ENCODE results near the gene PRMT5.
A peak's percentile ranks its signal among the peaks of the same experiment; 100 is the strongest.

PRMT5 gene

DNA sequence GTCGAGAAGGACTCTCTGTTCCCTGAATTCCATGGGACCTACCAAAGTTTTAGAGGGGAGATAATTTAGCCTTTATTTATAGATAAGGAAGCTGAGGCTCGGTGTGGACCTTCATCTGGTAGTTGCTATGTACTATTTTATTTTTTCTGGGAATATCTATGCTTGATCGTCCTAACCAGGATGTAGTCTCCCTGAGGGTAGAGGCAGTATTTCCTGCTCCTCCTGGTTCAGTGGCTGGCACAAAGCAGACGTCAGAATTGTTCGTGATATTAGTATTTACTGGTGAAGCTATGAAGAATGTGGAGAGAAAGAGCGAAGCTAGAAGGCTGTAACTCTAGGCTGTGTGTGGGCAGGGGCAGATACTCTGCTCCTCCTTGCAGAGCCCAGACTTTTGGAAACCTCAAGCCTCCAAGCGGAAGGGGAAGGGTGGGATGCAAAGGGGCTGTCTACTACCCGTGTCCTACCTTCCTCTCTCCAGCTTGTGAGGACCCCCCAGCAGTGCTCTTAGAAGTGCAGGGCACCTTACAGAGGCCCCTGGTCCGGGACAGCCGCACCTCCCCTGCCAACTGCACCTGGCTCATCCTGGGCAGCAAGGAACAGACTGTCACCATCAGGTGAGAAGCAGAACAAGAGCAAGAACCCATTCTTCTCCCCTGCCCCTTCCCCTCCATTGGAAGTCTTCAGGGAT lies 56.2 kb downstream of the PRMT5 start:
- peak; percentile 31 for DNase-seq

DNA sequence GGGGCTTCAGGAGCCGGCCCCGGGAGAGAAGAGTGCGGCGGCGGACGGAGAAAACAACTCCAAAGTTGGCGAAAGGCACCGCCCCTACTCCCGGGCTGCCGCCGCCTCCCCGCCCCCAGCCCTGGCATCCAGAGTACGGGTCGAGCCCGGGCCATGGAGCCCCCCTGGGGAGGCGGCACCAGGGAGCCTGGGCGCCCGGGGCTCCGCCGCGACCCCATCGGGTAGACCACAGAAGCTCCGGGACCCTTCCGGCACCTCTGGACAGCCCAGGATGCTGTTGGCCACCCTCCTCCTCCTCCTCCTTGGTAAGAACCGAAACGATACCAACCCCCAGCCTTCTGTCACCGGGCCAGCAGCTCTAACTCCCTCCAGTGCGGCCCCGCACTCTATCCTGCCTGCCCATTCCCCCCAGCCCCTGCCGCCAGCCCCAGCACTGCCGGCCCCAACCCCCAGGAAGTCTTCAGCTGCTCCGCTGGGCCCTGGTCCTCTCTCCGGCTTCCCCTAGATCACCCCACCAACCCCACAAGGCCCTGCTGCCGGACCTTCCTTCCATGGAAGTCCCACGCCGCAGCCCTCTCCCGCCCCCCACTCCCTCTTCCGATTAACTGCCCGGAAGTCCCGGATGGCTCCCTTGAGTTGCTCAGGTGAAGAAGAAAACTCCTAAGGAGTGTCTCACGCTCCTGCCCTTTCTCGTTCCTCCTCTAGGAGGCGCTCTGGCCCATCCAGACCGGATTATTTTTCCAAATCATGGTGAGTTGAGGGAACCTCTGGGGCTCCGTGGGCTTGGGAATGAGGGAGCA lies 56.9 kb downstream of the PRMT5 start:
- DNase-seq: peak; percentile 89

DNA sequence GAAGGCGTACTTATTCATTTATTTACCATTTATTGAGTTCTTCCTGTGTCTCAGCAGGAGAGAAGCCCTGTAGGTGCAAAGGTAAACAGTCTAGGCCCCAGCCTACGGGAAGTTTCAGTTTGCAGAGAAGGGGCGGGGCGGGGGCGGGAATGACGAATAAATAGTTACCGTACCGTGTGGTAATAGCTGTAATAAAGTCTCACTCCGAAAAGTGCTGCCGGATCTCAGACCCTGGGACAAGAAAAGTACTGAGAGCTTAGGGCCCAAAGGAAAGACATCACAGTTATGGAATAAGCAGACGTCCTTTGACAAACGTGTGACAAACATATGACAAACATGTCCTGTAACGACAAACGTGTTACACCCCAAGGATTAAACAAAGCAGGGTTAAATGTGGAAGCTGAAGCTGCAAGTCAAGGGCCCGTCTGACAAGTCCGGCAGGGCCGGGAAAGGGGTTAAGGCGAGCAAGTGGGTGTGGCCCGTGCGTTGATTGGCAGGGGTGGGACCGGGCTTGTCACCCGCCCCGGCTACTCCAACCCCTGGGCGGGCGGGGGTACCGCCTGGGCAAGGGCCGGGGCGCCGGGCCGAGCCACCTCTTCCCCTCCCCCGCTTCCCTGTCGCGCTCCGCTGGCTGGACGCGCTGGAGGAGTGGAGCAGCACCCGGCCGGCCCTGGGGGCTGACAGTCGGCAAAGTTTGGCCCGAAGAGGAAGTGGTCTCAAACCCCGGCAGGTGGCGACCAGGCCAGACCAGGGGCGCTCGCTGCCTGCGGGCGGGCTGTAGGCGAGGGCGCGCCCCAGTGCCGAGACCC lies 57.7 kb downstream of the PRMT5 start, which contains the start of gene LRP10:
Gene LRP10, plus strand, starts transcription at position 517 of the 809 bp plus-strand sequence. CDS start 564 bp downstream, outside the sequence.
- DNase-seq: peak; percentile 91

DNA sequence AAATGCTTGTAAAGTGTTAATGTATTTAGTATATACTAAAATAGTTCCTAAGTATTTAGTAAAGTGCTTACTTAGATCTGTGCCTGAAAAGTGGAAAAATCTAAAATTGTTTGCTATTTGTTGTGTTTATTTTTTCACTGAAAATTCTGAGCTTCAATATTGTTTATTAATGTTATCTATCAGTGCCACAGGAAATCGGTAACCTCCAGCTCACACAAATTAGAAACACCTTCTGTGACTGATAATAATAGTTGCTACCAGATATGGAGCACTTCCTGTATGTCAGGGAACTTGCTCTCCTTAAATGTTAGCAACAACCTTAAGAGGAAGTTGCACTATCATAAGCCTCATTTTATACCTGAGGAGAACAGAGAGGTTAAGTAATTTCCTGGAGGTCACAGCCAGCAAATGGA lies 58.4 kb downstream of the PRMT5 start:
- DNase-seq: no peak
